ENCODE data around the gene AOC3. TPM values are rescaled to one million over a fixed set of nuclear protein-coding genes. Genes with fewer than 3 reads are reported as not detected.

AOC3 gene
- total RNA-seq, 1 experiment from 2014 or later = 0.62 TPM

GRCh38 chr17:42900460-42901331, 49.7 kb downstream of the AOC3 start, which contains the start of gene G6PC1:
Gene G6PC1, plus strand, starts transcription at chr17:42900799. Its CDS starts 78 bp downstream, at chr17:42900877.
- intact Hi-C loops (cut with micrococcal nuclease; ENCODE audit: unreplicated experiment) = no loop called here
- DNase-seq (ENCODE audit: low spot score) = no peak
- CTCF ChIA-PET = no interaction called here
- TF ChIP-seq EZH2 (IDR thresholded peaks at IDR 0.05; ENCODE audit: borderline replicate concordance, low read depth, low read length, poor library complexity, severe bottlenecking) = no peak
- TF ChIP-seq, protein P1, sequence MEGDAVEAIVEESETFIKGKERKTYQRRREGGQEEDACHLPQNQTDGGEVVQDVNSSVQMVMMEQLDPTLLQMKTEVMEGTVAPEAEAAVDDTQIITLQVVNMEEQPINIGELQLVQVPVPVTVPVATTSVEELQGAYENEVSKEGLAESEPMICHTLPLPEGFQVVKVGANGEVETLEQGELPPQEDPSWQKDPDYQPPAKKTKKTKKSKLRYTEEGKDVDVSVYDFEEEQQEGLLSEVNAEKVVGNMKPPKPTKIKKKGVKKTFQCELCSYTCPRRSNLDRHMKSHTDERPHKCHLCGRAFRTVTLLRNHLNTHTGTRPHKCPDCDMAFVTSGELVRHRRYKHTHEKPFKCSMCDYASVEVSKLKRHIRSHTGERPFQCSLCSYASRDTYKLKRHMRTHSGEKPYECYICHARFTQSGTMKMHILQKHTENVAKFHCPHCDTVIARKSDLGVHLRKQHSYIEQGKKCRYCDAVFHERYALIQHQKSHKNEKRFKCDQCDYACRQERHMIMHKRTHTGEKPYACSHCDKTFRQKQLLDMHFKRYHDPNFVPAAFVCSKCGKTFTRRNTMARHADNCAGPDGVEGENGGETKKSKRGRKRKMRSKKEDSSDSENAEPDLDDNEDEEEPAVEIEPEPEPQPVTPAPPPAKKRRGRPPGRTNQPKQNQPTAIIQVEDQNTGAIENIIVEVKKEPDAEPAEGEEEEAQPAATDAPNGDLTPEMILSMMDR (conservative IDR thresholded peaks at IDR 0.05; ENCODE audit: low read depth, low read length) = no peak
- no peaks in the 10 kb centered on the region for H3K4me1 ChIP-seq (ENCODE audit: insufficient read depth, low read length, poor library complexity, severe bottlenecking)
- no peaks in the 10 kb centered on the region for H3K36me3 ChIP-seq (ENCODE audit: insufficient read depth, low read length, poor library complexity, severe bottlenecking)
- no peaks in the 10 kb centered on the region for H3K9me3 ChIP-seq (ENCODE audit: low read depth, low read length, poor library complexity, severe bottlenecking)
- POLR2A ChIA-PET (ENCODE audit: low non-redundant PET) = no interaction called here
- no peak within 1 kb of the TSS for H3K4me3 ChIP-seq (ENCODE audit: low read depth, low read length, poor library complexity, severe bottlenecking)
- H3K27me3 ChIP-seq (replicated peaks; ENCODE audit: insufficient read depth, low read depth, low read length, poor library complexity) = no peaks in the 10 kb centered on the region
- H3K27ac ChIP-seq (ENCODE audit: low read depth, low read length, poor library complexity, severe bottlenecking) = no peak within 1 kb of the TSS
- no TSS peak for BruUV-seq (replicated peaks)

DNA sequence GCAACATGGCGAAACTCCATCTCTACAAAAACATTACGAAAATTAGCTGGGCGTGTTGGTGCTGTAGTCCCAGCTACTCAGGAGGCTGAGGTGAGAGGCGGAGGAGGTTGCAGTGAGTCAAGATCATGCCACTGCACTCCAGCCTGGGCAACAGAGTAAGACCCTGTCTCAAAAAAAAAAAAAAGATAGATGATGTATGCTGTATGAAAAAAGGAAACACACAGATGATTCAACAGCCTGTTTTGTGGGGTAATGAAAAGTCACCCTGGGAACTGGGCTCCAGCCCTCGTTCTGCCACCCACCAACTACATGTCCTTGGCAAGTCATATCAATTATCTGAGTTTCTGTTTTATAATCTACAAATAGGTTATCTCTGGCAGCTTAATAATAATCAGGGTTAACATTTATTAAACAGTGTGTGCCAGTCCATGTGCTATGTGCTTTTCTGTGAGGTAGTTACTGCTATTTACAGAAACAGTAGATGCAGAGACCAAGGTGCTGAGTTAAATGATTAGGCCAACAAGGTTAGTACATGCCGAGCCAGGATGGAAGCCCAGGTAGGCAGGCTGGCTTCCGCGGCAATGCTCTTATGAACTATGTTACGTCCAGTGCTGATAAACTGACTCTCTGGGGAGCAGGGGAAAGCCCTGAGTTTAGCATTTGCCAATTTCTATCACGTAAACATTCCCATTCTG, 50.7 kb downstream of the AOC3 start:
- H3K4me3 ChIP-seq (ENCODE audit: low read depth, low read length, poor library complexity, severe bottlenecking) = no peak overlapping the region
- no TSS peak for BruUV-seq (replicated peaks)
- CTCF ChIA-PET = no interaction called here
- no peak for DNase-seq (ENCODE audit: low spot score)
- H3K9me3 ChIP-seq (ENCODE audit: low read depth, low read length, poor library complexity, severe bottlenecking) = no peaks in the 10 kb centered on the region
- H3K36me3 ChIP-seq (ENCODE audit: insufficient read depth, low read length, poor library complexity, severe bottlenecking) = no peaks in the 10 kb centered on the region
- H3K27me3 ChIP-seq (replicated peaks; ENCODE audit: insufficient read depth, low read depth, low read length, poor library complexity) = no peaks in the 10 kb centered on the region
- H3K27ac ChIP-seq (ENCODE audit: low read depth, low read length, poor library complexity, severe bottlenecking) = no peak overlapping the region
- intact Hi-C loops (cut with micrococcal nuclease; ENCODE audit: unreplicated experiment) = no loop called here
- POLR2A ChIA-PET (ENCODE audit: low non-redundant PET) = no interaction called here
- no peaks in the 10 kb centered on the region for H3K4me1 ChIP-seq (ENCODE audit: insufficient read depth, low read length, poor library complexity, severe bottlenecking)
- no peak for TF ChIP-seq EZH2 (IDR thresholded peaks at IDR 0.05; ENCODE audit: borderline replicate concordance, low read depth, low read length, poor library complexity, severe bottlenecking)
- TF ChIP-seq, protein P1 (conservative IDR thresholded peaks at IDR 0.05; ENCODE audit: low read depth, low read length) = no peak

- Histone ChIP-seq H3K27me3 (replicated peaks; ENCODE audit: insufficient read depth, low read depth, low read length, poor library complexity) (no peaks in the 10 kb centered on the region), H3K4me3 (ENCODE audit: low read depth, low read length, poor library complexity, severe bottlenecking) (no peak overlapping the region), H3K36me3 (ENCODE audit: insufficient read depth, low read length, poor library complexity, severe bottlenecking) (no peaks in the 10 kb centered on the region), H3K27ac (ENCODE audit: low read depth, low read length, poor library complexity, severe bottlenecking) (no peak overlapping the region), H3K9me3 (ENCODE audit: low read depth, low read length, poor library complexity, severe bottlenecking) (no peaks in the 10 kb centered on the region), H3K4me1 (ENCODE audit: insufficient read depth, low read length, poor library complexity, severe bottlenecking) (no peaks in the 10 kb centered on the region)
- no peak for DNase-seq (ENCODE audit: low spot score)
- TF ChIP-seq, protein P1 (conservative IDR thresholded peaks at IDR 0.05; ENCODE audit: low read depth, low read length) = no peak
- TF ChIP-seq EZH2 (IDR thresholded peaks at IDR 0.05; ENCODE audit: borderline replicate concordance, low read depth, low read length, poor library complexity, severe bottlenecking) = no peak
- POLR2A ChIA-PET (ENCODE audit: low non-redundant PET) = no interaction called here
- no TSS peak for BruUV-seq (replicated peaks)
- intact Hi-C loops (cut with micrococcal nuclease; ENCODE audit: unreplicated experiment) = no loop called here
- CTCF ChIA-PET = no interaction called here
Observed at GRCh38 chr17:42904110-42904469, 53.1 kb downstream of the AOC3 start.
